GM12891 (cell line): ENCODE measurements around the gene PACSIN2.

Experiments used
- POLR2A ChIP-seq: IDR thresholded peaks from 2 replicates; pipeline ENCODE4 v1.6.1; 2011; ENCODE audit warnings: low read depth, low read length, control low read depth
- POLR2AphosphoS5 ChIP-seq: IDR thresholded peaks from 2 replicates; pipeline ENCODE4 v1.6.1; 2011; ENCODE audit warnings: low read depth, low read length, control low read depth

DNA sequence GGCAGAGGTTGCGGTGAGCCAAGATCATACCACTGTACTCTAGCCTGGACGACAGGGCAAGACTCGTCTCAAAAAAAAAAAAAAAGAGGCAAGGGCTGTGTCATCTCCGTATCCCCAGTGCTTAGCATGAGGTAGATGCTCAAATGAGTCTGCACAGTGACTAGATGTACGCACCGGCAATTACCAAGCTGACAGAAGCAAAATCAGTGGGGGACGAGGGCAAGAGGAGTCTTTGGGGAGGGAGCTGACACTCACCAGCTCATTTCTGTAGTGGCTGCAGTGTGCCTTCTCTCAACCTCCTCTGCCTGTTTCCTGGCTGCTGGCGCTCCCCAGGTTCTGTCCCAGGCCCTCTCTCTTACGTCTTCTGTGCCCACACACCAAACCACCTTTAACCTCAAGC lies 69.9 kb downstream of the PACSIN2 start:
- TF ChIP-seq POLR2A: no peak
- TF ChIP-seq POLR2AphosphoS5: no peak
